OCI-LY1 (cell line): ENCODE results near the gene PPP4R3B.

Experiments
- H2AFZ ChIP-seq: fragments of 200-600 bp; sonication (generic), shearing (Covaris generic); 2 replicates; pipeline ENCODE4 v1.6.0; 2014; ENCODE audit warnings: antibody characterized with exemption, mild to moderate bottlenecking, low read length
- H3F3A ChIP-seq: fragments of 200-600 bp; sonication (generic), shearing (Covaris generic); 2 replicates; pipeline ENCODE4 v1.6.0; 2014; ENCODE audit warnings: mild to moderate bottlenecking, antibody characterized with exemption, low read length, moderate library complexity; ENCODE audit not compliant: insufficient read depth
- H3K27ac ChIP-seq: fragments of 200-600 bp; sonication (generic); 2 replicates; pipeline ENCODE4 v1.5.1; 2014; ENCODE audit warnings: low read length, mixed run types, mild to moderate bottlenecking, low read depth; ENCODE audit not compliant: poor library complexity, severe bottlenecking
- H3K27me3 ChIP-seq: fragments of 200-600 bp; sonication (generic); 2 replicates; pipeline ENCODE4 v1.6.0; 2014; ENCODE audit warnings: antibody characterized with exemption, mild to moderate bottlenecking, low read length, moderate library complexity; ENCODE audit not compliant: insufficient read depth
- H3K36me3 ChIP-seq: fragments of 200-600 bp; sonication (generic); 2 replicates; pipeline ENCODE4 v1.6.1; 2014; ENCODE audit warnings: mild to moderate bottlenecking, antibody characterized with exemption, low read length, moderate library complexity, mixed read lengths; ENCODE audit not compliant: insufficient read depth
- H3K4me1 ChIP-seq: fragments of 200-600 bp; sonication (generic); 2 replicates; pipeline ENCODE4 v1.5.1; 2014; ENCODE audit warnings: mild to moderate bottlenecking, low read length, moderate library complexity; ENCODE audit not compliant: insufficient read depth, severe bottlenecking
- H3K4me2 ChIP-seq: fragments of 200-600 bp; sonication (generic), shearing (Covaris generic); 2 replicates; pipeline ENCODE4 v1.6.1; 2014; ENCODE audit warnings: low read length
- H3K4me3 ChIP-seq: fragments of 200-600 bp; sonication (generic); 2 replicates; pipeline ENCODE4 v1.5.1; 2014; ENCODE audit warnings: low read length, low read depth, mild to moderate bottlenecking, mixed read lengths; ENCODE audit not compliant: poor library complexity, severe bottlenecking
- H3K79me2 ChIP-seq: fragments of 200-600 bp; shearing (Covaris generic); 2 replicates; pipeline ENCODE4 v1.6.1; 2016; ENCODE audit warnings: mixed run types, low read length, mixed read lengths; ENCODE audit not compliant: insufficient read depth
- H3K9ac ChIP-seq: fragments of 200-600 bp; sonication (generic), shearing (Covaris generic); 2 replicates; pipeline ENCODE4 v1.6.1; 2014; ENCODE audit warnings: mild to moderate bottlenecking, low read length, mixed read lengths
- H3K9me2 ChIP-seq: fragments of 200-600 bp; sonication (generic), shearing (Covaris generic); 2 replicates; pipeline ENCODE4 v1.6.1; 2014; ENCODE audit warnings: low read depth, mild to moderate bottlenecking, low read length, mixed read lengths
- H3K9me3 ChIP-seq: fragments of 200-600 bp; shearing (Covaris generic); 2 replicates; pipeline ENCODE4 v1.6.1; 2014; ENCODE audit warnings: low read length, mixed read lengths
- H4K20me1 ChIP-seq: fragments of 200-600 bp; sonication (generic), shearing (Covaris generic); 2 replicates; pipeline ENCODE4 v1.6.0; 2016; ENCODE audit warnings: mild to moderate bottlenecking, low read length; ENCODE audit not compliant: insufficient read depth
- CTCF ChIP-seq: fragments of 200-600 bp; sonication (generic), shearing (Covaris generic); IDR thresholded peaks from 2 replicates; pipeline ENCODE4 v1.5.1; 2017; ENCODE audit warnings: mild to moderate bottlenecking, antibody characterized with exemption, low read length, moderate library complexity, mixed read lengths
- EZH2 ChIP-seq: fragments of 200-600 bp; sonication (generic), shearing (Covaris generic); IDR thresholded peaks from 2 replicates; pipeline ENCODE4 v1.8.0; 2017; ENCODE audit warnings: borderline replicate concordance, mixed run types, mild to moderate bottlenecking, antibody characterized with exemption, low read length, moderate library complexity, mixed read lengths

Gene PPP4R3B

GRCh38 chr2:55590810-55591440 is 26.5 kb downstream of the PPP4R3B start:
- H3K27ac ChIP-seq: no peak overlapping the region
- no peaks in the 10 kb centered on the region for H3K9me3 ChIP-seq
- no peak for TF ChIP-seq EZH2
- TF ChIP-seq CTCF: no peak
- H3K9ac ChIP-seq: no peak overlapping the region
- H3K36me3 ChIP-seq: peaks cover 51% of the 10 kb centered on the region
- peaks cover 17% of the 10 kb centered on the region for H3K79me2 ChIP-seq
- H3F3A ChIP-seq: no peaks in the 10 kb centered on the region
- H3K4me1 ChIP-seq: no peaks in the 10 kb centered on the region
- no peak overlapping the region for H3K4me2 ChIP-seq
- H3K27me3 ChIP-seq: no peaks in the 10 kb centered on the region
- H3K4me3 ChIP-seq: no peak overlapping the region
- H4K20me1 ChIP-seq: no peaks in the 10 kb centered on the region
- H2AFZ ChIP-seq: no peak overlapping the region
- no peaks in the 10 kb centered on the region for H3K9me2 ChIP-seq

- no peaks in the 10 kb centered on the region for H4K20me1 ChIP-seq
- no peaks in the 10 kb centered on the region for H3K4me1 ChIP-seq
- no peak overlapping the region for H3K27ac ChIP-seq
- H3K4me3 ChIP-seq: no peak overlapping the region
- peaks cover 74% of the 10 kb centered on the region for H3K36me3 ChIP-seq
- TF ChIP-seq CTCF (no peak), EZH2 (no peak)
- no peak overlapping the region for H3K9ac ChIP-seq
- no peaks in the 10 kb centered on the region; the same call in none of the 2 replicates for H3F3A ChIP-seq
- peaks cover 5% of the 10 kb centered on the region; the same call in 1 of the 2 replicates for H3K79me2 ChIP-seq
- H3K9me3 ChIP-seq: no peaks in the 10 kb centered on the region
- H2AFZ ChIP-seq: no peak overlapping the region
- no peak overlapping the region for H3K4me2 ChIP-seq
- H3K27me3 ChIP-seq: no peaks in the 10 kb centered on the region
- no peaks in the 10 kb centered on the region for H3K9me2 ChIP-seq
Measured at GRCh38 chr2:55585451-55586080, 31.9 kb downstream of the PPP4R3B start.

- TF ChIP-seq EZH2: no peak
- no peak for TF ChIP-seq CTCF
- no peak overlapping the region for H3K27ac ChIP-seq
- no peaks in the 10 kb centered on the region for H3K4me1 ChIP-seq
- no peak overlapping the region for H3K4me3 ChIP-seq
- no peaks in the 10 kb centered on the region; the same call in none of the 2 replicates for H3F3A ChIP-seq
- no peak overlapping the region for H3K4me2 ChIP-seq
- H3K9me2 ChIP-seq: no peaks in the 10 kb centered on the region
- no peaks in the 10 kb centered on the region for H3K9me3 ChIP-seq
- no peaks in the 10 kb centered on the region for H4K20me1 ChIP-seq
- peaks cover 85% of the 10 kb centered on the region for H3K36me3 ChIP-seq
- no peaks in the 10 kb centered on the region for H3K27me3 ChIP-seq
- H3K79me2 ChIP-seq: peaks cover 5% of the 10 kb centered on the region; the same call in 1 of the 2 replicates
- no peak overlapping the region for H2AFZ ChIP-seq
- no peak overlapping the region for H3K9ac ChIP-seq
Measured at GRCh38 chr2:55581874-55582547, 35.4 kb downstream of the PPP4R3B start.
